Breast epithelium (tissue), 3 donors: ENCODE data around the gene CST6.

ENCODE experiments used
- CTCF ChIP-seq, 3 donors: fragments of 450-650 bp; IDR thresholded peaks; one replicate each; pipeline ENCODE4 v1.5.1; 2016 to 2017; ENCODE audit warnings: antibody characterized with exemption in 3 of 3, mild to moderate bottlenecking in 3 of 3, moderate library complexity in 3 of 3
- POLR2A ChIP-seq: fragments of 450-650 bp; IDR thresholded peaks from one replicate; pipeline ENCODE4 v1.6.1; 2016; ENCODE audit warnings: antibody characterized with exemption, mild to moderate bottlenecking, moderate library complexity

GRCh38 chr11:65967329-65967934, 44.4 kb upstream of the CST6 start:
- TF ChIP-seq CTCF (IDR thresholded peaks at IDR 0.05) (no peak), POLR2A (no peak)
